Measurements from ENCODE around the gene GLI1. TPM values are rescaled to one million over a fixed set of nuclear protein-coding genes. Genes with fewer than 3 reads are reported as not detected.

The GLI1 gene
- total and polyA plus RNA-seq, 2 of the 13 experiments (the other 11 are each of a cell fraction or from before 2014, with no cell fraction given): 0.09 to 0.20 TPM

DNA sequence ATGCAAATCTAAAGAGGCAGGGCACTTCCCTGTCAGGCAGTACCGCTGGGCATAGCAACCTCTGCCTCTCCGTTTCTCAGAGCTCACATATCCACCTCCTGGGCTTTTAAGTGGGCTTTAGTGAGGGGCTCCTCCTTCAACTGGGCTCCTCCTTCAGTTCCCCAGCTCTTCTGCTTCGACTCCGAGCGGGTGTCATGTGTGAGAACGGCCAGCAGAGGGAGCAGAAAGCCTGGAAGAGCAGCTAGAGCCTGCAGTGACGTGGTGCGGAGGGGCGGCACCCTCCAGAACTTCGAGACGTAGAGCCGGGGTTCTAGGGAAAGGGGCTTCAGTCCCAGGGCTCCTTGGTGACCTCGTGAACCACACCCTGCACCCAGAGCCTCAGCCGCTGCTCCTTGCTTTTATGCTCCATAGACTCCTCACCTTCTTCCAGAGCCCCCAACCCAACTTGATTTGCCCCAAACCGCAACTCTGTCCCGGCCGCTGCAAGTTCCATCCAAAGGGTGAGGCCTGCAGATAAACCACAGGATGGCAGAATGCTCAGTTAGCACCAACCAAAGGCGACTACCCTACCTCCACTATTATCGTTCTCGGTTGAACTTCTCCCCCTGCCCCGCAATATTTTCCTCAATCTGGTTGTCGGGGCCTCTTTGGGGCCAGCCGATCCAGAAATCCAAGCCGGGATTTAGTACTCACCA lies 383 bp upstream of the GLI1 start (continued):
- no peak for TF ChIP-seq DPF2 (CRISPR knock-in tag; IDR thresholded peaks at IDR 0.05; ENCODE audit: borderline replicate concordance, low read depth)
- TF ChIP-seq, protein P1, sequence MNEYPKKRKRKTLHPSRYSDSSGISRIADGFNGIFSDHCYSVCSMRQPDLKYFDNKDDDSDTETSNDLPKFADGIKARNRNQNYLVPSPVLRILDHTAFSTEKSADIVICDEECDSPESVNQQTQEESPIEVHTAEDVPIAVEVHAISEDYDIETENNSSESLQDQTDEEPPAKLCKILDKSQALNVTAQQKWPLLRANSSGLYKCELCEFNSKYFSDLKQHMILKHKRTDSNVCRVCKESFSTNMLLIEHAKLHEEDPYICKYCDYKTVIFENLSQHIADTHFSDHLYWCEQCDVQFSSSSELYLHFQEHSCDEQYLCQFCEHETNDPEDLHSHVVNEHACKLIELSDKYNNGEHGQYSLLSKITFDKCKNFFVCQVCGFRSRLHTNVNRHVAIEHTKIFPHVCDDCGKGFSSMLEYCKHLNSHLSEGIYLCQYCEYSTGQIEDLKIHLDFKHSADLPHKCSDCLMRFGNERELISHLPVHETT (CRISPR knock-in tag; conservative IDR thresholded peaks at IDR 0.05): no peak
- TF ChIP-seq NFYC (CRISPR knock-in tag; IDR thresholded peaks at IDR 0.05): no peak
- TF ChIP-seq ZBTB7B (CRISPR knock-in tag; IDR thresholded peaks at IDR 0.05): peak; percentile 16; the same call in 1 of the 2 replicates
- TF ChIP-seq KAT8 (CRISPR knock-in tag; IDR thresholded peaks at IDR 0.05): no peak
- peak; percentile 76 for TF ChIP-seq AGO1 (IDR thresholded peaks at IDR 0.05; ENCODE audit: low read depth, low read length, poor library complexity, severe bottlenecking)
- TF ChIP-seq ZNF501 (CRISPR knock-in tag; IDR thresholded peaks at IDR 0.05): peak; percentile 84
- TF ChIP-seq ZNF556 (CRISPR knock-in tag; IDR thresholded peaks at IDR 0.05; ENCODE audit: borderline replicate concordance): 0 out of 2 replicates have a peak, but pooled peaks have one; percentile 35
- no peak for TF ChIP-seq NONO (IDR thresholded peaks at IDR 0.05)
- TF ChIP-seq NONO (CRISPR knock-in tag; conservative IDR thresholded peaks at IDR 0.05): no peak; the same call in 1 of the 2 replicates
- TF ChIP-seq, protein P2, sequence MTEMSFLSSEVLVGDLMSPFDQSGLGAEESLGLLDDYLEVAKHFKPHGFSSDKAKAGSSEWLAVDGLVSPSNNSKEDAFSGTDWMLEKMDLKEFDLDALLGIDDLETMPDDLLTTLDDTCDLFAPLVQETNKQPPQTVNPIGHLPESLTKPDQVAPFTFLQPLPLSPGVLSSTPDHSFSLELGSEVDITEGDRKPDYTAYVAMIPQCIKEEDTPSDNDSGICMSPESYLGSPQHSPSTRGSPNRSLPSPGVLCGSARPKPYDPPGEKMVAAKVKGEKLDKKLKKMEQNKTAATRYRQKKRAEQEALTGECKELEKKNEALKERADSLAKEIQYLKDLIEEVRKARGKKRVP (CRISPR knock-in tag; IDR thresholded peaks at IDR 0.05): no peak
- no peak for TF ChIP-seq SRSF1 (optimal IDR thresholded peaks at IDR 0.05; ENCODE audit: low read depth, low read length)
- peak; percentile 68; the same call in 1 of the 2 replicates for TF ChIP-seq ZNF547 (CRISPR knock-in tag; IDR thresholded peaks at IDR 0.05)
- no peak for TF ChIP-seq ZNF747 (CRISPR knock-in tag; IDR thresholded peaks at IDR 0.05; ENCODE audit: borderline replicate concordance)
- TF ChIP-seq TBP (CRISPR knock-in tag; IDR thresholded peaks at IDR 0.05): no peak
- TF ChIP-seq LCORL (IDR thresholded peaks at IDR 0.05): no peak
- peak; percentile 65; the same call in 1 of the 2 replicates for TF ChIP-seq LCORL (CRISPR knock-in tag; IDR thresholded peaks at IDR 0.05)
- TF ChIP-seq, protein P3, sequence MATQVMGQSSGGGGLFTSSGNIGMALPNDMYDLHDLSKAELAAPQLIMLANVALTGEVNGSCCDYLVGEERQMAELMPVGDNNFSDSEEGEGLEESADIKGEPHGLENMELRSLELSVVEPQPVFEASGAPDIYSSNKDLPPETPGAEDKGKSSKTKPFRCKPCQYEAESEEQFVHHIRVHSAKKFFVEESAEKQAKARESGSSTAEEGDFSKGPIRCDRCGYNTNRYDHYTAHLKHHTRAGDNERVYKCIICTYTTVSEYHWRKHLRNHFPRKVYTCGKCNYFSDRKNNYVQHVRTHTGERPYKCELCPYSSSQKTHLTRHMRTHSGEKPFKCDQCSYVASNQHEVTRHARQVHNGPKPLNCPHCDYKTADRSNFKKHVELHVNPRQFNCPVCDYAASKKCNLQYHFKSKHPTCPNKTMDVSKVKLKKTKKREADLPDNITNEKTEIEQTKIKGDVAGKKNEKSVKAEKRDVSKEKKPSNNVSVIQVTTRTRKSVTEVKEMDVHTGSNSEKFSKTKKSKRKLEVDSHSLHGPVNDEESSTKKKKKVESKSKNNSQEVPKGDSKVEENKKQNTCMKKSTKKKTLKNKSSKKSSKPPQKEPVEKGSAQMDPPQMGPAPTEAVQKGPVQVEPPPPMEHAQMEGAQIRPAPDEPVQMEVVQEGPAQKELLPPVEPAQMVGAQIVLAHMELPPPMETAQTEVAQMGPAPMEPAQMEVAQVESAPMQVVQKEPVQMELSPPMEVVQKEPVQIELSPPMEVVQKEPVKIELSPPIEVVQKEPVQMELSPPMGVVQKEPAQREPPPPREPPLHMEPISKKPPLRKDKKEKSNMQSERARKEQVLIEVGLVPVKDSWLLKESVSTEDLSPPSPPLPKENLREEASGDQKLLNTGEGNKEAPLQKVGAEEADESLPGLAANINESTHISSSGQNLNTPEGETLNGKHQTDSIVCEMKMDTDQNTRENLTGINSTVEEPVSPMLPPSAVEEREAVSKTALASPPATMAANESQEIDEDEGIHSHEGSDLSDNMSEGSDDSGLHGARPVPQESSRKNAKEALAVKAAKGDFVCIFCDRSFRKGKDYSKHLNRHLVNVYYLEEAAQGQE (IDR thresholded peaks at IDR 0.05; ENCODE audit: borderline replicate concordance in 1 of 2, low read depth in 1 of 2, low read length in 2 of 2): no peak
- TF ChIP-seq SAP130 (CRISPR knock-in tag; IDR thresholded peaks at IDR 0.05; ENCODE audit: low read depth): peak; percentile 52
- TF ChIP-seq ZNF530 (CRISPR knock-in tag; IDR thresholded peaks at IDR 0.05; ENCODE audit: low read depth): no peak
- TF ChIP-seq, protein P4, sequence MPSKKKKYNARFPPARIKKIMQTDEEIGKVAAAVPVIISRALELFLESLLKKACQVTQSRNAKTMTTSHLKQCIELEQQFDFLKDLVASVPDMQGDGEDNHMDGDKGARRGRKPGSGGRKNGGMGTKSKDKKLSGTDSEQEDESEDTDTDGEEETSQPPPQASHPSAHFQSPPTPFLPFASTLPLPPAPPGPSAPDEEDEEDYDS (CRISPR knock-in tag; IDR thresholded peaks at IDR 0.05): no peak
- TF ChIP-seq SP4 (CRISPR knock-in tag; IDR thresholded peaks at IDR 0.05): peak; percentile 23; the same call in 1 of the 2 replicates
- no peak for TF ChIP-seq SP140L (CRISPR knock-in tag; IDR thresholded peaks at IDR 0.05; ENCODE audit: borderline replicate concordance)
- TF ChIP-seq AHR (CRISPR knock-in tag; IDR thresholded peaks at IDR 0.05): no peak
- TF ChIP-seq SOX6 (IDR thresholded peaks at IDR 0.05): no peak
- TF ChIP-seq SOX6 (CRISPR knock-in tag; IDR thresholded peaks at IDR 0.05): peak; percentile 57

Data from HepG2 (cell line).